ENCODE measurements around the gene ITIH4.

Gene ITIH4

GRCh38 chr3:52817860-52818259 is 12.6 kb downstream of the ITIH4 start:
- H3K27ac ChIP-seq = no peak overlapping the region
- TF ChIP-seq CTCF (IDR thresholded peaks at IDR 0.05) = no peak
- no peak overlapping the region for H3K4me3 ChIP-seq
- DNase-seq (ENCODE audit: low spot score) = no peak

DNA sequence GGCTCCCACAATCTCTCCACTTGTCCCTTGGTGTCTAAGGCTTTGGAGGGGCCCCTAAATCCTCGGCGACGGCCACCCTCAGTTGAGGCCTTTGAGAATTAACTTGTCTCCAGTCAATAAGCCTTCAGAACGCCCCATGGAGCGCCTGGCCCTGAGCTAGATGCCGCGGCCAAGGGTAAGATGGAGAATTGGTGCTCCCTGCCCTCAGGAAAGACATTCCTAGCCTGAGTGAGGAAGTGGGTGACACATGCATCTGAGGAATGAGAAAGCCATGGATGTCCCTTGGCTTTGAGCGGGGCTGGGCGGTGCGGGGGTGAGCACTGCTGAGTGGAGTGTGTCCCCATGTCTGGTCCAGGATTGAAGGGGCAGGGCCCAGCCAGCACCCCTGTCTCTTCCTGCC is 13.3 kb downstream of the ITIH4 start:
- Histone ChIP-seq H3K27ac (no peak overlapping the region), H3K4me3 (no peak overlapping the region)
- no peak for TF ChIP-seq CTCF (IDR thresholded peaks at IDR 0.05)
- DNase-seq (ENCODE audit: low spot score) = no peak

DNA sequence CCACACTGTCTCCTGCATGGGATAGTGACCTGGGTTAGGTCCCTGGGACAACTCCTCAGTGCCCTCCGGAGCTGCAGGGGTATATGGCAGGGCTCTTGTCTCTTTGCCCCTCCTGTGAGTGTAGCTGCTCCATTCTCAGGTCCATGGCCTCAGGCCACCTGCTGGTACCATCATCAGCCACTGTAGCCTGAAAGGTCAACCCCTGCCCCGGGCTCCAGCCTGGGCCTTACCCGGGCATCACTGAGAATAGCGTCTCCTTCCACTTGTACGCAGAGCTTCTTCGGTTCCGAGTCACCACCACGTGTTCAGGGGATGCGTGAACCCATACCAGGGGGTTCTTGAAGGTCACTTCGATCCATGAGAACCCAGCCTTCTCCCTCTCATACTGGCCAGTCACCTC is 13.8 kb downstream of the ITIH4 start:
- H3K27ac ChIP-seq = no peak overlapping the region
- H3K4me3 ChIP-seq = no peak overlapping the region
- no peak for TF ChIP-seq CTCF (IDR thresholded peaks at IDR 0.05)
- DNase-seq (ENCODE audit: low spot score) = no peak

DNA sequence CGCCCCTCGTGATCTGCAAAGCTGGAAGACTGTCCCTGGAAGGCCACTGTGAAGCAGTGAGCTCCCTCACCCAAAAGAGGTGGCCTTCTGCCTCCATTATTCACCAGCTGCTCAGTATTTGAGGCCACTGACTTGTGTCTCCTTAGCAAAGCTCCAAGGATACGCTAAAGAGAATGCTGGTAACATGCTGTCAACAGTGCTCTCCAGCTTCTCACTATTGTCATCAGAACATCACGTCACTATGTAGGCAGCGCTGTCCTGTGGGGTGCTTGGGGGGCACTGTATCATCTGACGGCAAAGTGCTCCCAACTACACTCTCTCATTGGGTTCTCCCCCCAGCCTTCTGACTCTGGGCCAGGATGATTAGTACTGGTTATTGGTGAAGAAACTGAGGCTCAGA is 14.3 kb downstream of the ITIH4 start:
- Histone ChIP-seq H3K4me3 (no peak overlapping the region), H3K27ac (no peak overlapping the region)
- DNase-seq (ENCODE audit: low spot score) = no peak
- no peak for TF ChIP-seq CTCF (IDR thresholded peaks at IDR 0.05)

- Histone ChIP-seq H3K27ac (no peak overlapping the region), H3K4me3 (no peak overlapping the region)
- no peak for TF ChIP-seq CTCF (IDR thresholded peaks at IDR 0.05)
- no peak for DNase-seq (ENCODE audit: low spot score)
Measured at GRCh38 chr3:52813810-52814209, 16.7 kb downstream of the ITIH4 start.

DNA sequence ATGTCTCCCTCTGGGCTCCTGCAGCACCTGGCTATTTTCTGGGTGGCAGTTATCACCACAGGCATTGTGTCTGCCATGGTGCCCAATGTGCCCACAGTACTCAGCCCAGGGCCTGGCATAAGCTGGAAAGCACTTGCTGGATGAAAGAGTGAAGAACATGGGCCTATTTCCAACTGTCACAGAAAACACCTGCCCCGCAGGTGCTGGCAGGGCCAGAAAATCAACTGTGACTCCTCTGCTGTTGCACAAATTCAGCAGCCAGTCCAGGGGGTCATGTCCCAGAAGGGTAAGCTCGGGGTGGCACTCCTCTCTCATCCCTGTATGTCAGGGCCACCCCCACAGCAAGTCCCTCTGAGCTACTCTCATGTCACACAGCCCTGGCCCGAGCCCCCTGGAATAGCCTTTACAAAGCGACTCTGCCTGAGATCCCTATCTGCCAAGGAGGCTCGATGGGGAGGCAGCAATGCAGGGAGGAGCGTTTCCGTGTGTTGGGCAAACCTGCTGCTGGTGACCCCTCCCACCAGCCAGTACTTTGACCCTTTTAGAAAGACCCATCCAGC is 18.9 kb downstream of the ITIH4 start:
- no peak for TF ChIP-seq CTCF (IDR thresholded peaks at IDR 0.05)
- H3K27ac ChIP-seq = no peak overlapping the region
- no peak overlapping the region for H3K4me3 ChIP-seq
- DNase-seq (ENCODE audit: low spot score) = no peak

DNA sequence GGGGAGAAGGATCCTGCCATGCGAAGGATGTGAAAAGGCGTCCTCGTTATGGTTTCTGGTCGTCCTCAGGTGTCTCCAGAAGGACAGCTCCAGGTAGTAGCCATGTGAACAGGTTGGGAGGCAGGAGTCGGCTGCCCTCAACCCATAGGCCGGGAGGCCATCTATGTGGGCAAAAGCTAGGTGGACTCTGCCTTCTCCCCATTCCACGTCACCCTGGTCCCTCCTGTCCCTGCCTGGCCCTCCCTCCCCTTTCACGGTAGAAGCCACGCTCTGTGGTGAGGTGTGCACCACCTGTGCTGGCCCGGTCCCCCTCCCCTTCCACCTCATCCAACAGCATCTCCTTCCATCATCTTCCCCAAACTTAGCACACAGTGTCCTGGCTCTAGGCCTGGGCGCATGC is 19.5 kb downstream of the ITIH4 start:
- Histone ChIP-seq H3K27ac (no peak overlapping the region), H3K4me3 (no peak overlapping the region)
- no peak for TF ChIP-seq CTCF (IDR thresholded peaks at IDR 0.05)
- DNase-seq (ENCODE audit: low spot score) = no peak
